Small intestine (tissue), 16 donors: ENCODE measurements around the gene MCAT. TPM values are rescaled to one million over a fixed set of nuclear protein-coding genes. Genes with fewer than 3 reads are reported as not detected.

ENCODE experiments used
- DNase-seq, 2 donors: peaks; one replicate each; pipeline versions ENCODE4 v3.0.0 to v3.0.0-alpha.2; 2013
- FAIRE-seq: peaks from 2 replicates; lab custom pipeline; 2012; peaks lifted over from hg19 to GRCh38; lab: Jason Lieb, UNC
- H3K27ac ChIP-seq, 3 donors: one replicate each; pipeline ENCODE4 v1.5.1; 2013; ENCODE audit warnings: low read length in 2 of 3, mild to moderate bottlenecking in 2 of 3, control low read depth in 1 of 3, inconsistent platforms in 1 of 3, low read depth in 1 of 3, moderate library complexity in 1 of 3
- H3K27me3 ChIP-seq, 3 donors: one replicate each; pipeline ENCODE4 v1.6.1; 2013; ENCODE audit warnings: low read length in 3 of 3, inconsistent platforms in 1 of 3; ENCODE audit not compliant: control insufficient read depth in 3 of 3, insufficient read depth in 3 of 3
- H3K36me3 ChIP-seq, 3 donors: one replicate each; pipeline ENCODE4 v1.6.1; 2013; ENCODE audit warnings: low read length in 3 of 3, inconsistent platforms in 1 of 3, low read depth in 1 of 3, mild to moderate bottlenecking in 1 of 3, moderate library complexity in 1 of 3; ENCODE audit not compliant: control insufficient read depth in 3 of 3, insufficient read depth in 2 of 3
- H3K4me1 ChIP-seq, 3 donors: one replicate each; pipeline ENCODE4 v1.6.1; 2013; ENCODE audit warnings: low read length in 2 of 3, inconsistent platforms in 1 of 3, low read depth in 1 of 3, mild to moderate bottlenecking in 1 of 3, moderate library complexity in 1 of 3; ENCODE audit not compliant: control insufficient read depth in 3 of 3, insufficient read depth in 2 of 3
- H3K4me3 ChIP-seq, 3 donors: one replicate each; pipeline ENCODE4 v1.5.1; 2013; ENCODE audit warnings: low read length in 3 of 3, control low read depth in 1 of 3, inconsistent platforms in 1 of 3, low read depth in 1 of 3, mild to moderate bottlenecking in 1 of 3, moderate library complexity in 1 of 3
- H3K9me3 ChIP-seq, 2 donors: one replicate each; pipeline ENCODE4 v1.6.1; 2013; ENCODE audit warnings: low read depth in 1 of 2, low read length in 1 of 2; ENCODE audit not compliant: control insufficient read depth in 2 of 2, insufficient read depth in 1 of 2
- WGBS, 3 donors: extraction: QIAGEN DNeasy Blood & Tissue Kit; methylation state at CpG; one replicate each; pipeline ENCODE4 v1.1.7; 2013; 5-methylcytosine and 5-hydroxymethylcytosine counted together
- long read RNA-seq, 10 donors: transcript quantifications; one replicate each; lab custom pipeline, GENCODE V29; 2026
- polyA plus RNA-seq, 4 donors: library from polyadenylated mRNA; stranded (reverse) in 3 of 4; unstranded in 1 of 4; fragments of 200-250 nt in 3 of 4; fragments of 120-200 nt in 1 of 4; gene quantifications; one replicate each; pipeline versions ENCODE4 v1.2.1 to v1.2.3, GENCODE V29; 2013
- donor health status: healthy with polysubstance abuse.
- donor health status: control.
- donor health status: control.
- donor health status: Bipolar disorder and iron deficiency.
- donor health status: healthy.

The MCAT gene
- polyA plus RNA-seq, result 10 to 100 TPM in 3 of 4 donors, 1 to 10 TPM in 1; 9.8 to 25.7 (median 13.1) TPM
- long read RNA-seq, donor 1, transcript MCAT-201 (4 exons, 2,056 nt), result major isoform, 13 of 22 reads
- long read RNA-seq, donor 1, transcript MCAT-202 (3 exons, 1,134 nt), result minor isoform, 9 of 22 reads
- long read RNA-seq, donor 1, partial matches to known transcripts, result 0 of 22 reads
- long read RNA-seq, donor 1, other reads (novel, unspliced or antisense), result 0 of 22 reads
- long read RNA-seq, donor 2, partial matches to known transcripts, result 0 of 5 reads
- long read RNA-seq, donor 2, other reads (novel, unspliced or antisense), result 0 of 5 reads
- long read RNA-seq, donor 3, transcript MCAT-201 (4 exons, 2,056 nt), result major isoform, 5 of 6 reads
- long read RNA-seq, donor 3, partial matches to known transcripts, result 0 of 6 reads
- long read RNA-seq, donor 3, other reads (novel, unspliced or antisense), result 0 of 6 reads
- long read RNA-seq, donor 4, partial matches to known transcripts, result 0 of 2 reads
- long read RNA-seq, donor 4, other reads (novel, unspliced or antisense), result 0 of 2 reads
- long read RNA-seq, donor 5, partial matches to known transcripts, result 0 of 1 reads
- long read RNA-seq, donor 5, other reads (novel, unspliced or antisense), result 0 of 1 reads
- long read RNA-seq, donor 6, partial matches to known transcripts, result 0 of 7 reads
- long read RNA-seq, donor 6, other reads (novel, unspliced or antisense), result 0 of 7 reads
- long read RNA-seq, donor 7, transcript MCAT-201 (4 exons, 2,056 nt), result minor isoform, 5 of 16 reads
- long read RNA-seq, donor 7, transcript MCAT-202 (3 exons, 1,134 nt), result major isoform, 11 of 16 reads
- long read RNA-seq, donor 7, partial matches to known transcripts, result 0 of 16 reads
- long read RNA-seq, donor 7, other reads (novel, unspliced or antisense), result 0 of 16 reads
- long read RNA-seq, donor 8, result 0 reads
- long read RNA-seq, donor 9, partial matches to known transcripts, result 0 of 4 reads
- long read RNA-seq, donor 9, other reads (novel, unspliced or antisense), result 0 of 4 reads
- long read RNA-seq, donor 10, transcript MCAT-201 (4 exons, 2,056 nt), result major isoform, 8 of 14 reads
- long read RNA-seq, donor 10, transcript MCAT-202 (3 exons, 1,134 nt), result minor isoform, 6 of 14 reads
- long read RNA-seq, donor 10, partial matches to known transcripts, result 0 of 14 reads
- long read RNA-seq, donor 10, other reads (novel, unspliced or antisense), result 0 of 14 reads

- Histone ChIP-seq H3K4me3 (peak within 1 kb of the TSS; percentile 81 to 90 (median 89)), H3K36me3 (peaks cover 0 to 31% (median 2%) of the 10 kb centered on the region in 3 donors), H3K27ac (peak within 1 kb of the TSS; percentile 33 to 93 (median 63)), H3K27me3 (no peaks in the 10 kb centered on the region), H3K9me3 (no peaks in the 10 kb centered on the region), H3K4me1 (peaks cover 0 to 7% (median 0%) of the 10 kb centered on the region in 3 donors)
- FAIRE-seq (no peak), DNase-seq (peak; percentile 85 to 94)
- WGBS, 3 donors, result 0% methylated on average over 37 to 83 of the region's 83 CpGs
Observed at GRCh38 chr22:43142880-43143562, at the start of gene MCAT. Gene MCAT (minus strand): TSS chr22:43143398. CDS start chr22:43143348, 50 bp downstream.

- no peaks in the 10 kb centered on the region for H3K36me3 ChIP-seq
- no peaks in the 10 kb centered on the region for H3K4me1 ChIP-seq
- DNase-seq (no peak), FAIRE-seq (no peak)
- H3K27me3 ChIP-seq, result peaks cover 0 to 3% (median 0%) of the 10 kb centered on the region in 3 donors
- H3K9me3 ChIP-seq, result peaks cover 0 to 4% of the 10 kb centered on the region in 2 donors
- H3K4me3 ChIP-seq, result no peak overlapping the region
- no peak overlapping the region for H3K27ac ChIP-seq
Observed at GRCh38 chr22:43191831-43192230, 48.6 kb upstream of the MCAT start.

- no peak for DNase-seq
- Histone ChIP-seq H3K27me3 (peaks cover 0 to 3% (median 0%) of the 10 kb centered on the region in 3 donors), H3K36me3 (peaks cover 0 to 4% (median 0%) of the 10 kb centered on the region in 3 donors), H3K9me3 (peaks cover 0 to 4% of the 10 kb centered on the region in 2 donors), H3K27ac (no peak overlapping the region), H3K4me1 (peaks cover 0 to 12% (median 4%) of the 10 kb centered on the region in 3 donors), H3K4me3 (no peak overlapping the region)
- 89 to 92% (median 91%) methylated on average over 5 of the region's 5 CpGs for WGBS, 3 donors
- no peak for FAIRE-seq
Observed at GRCh38 chr22:43188829-43189545, 45.8 kb upstream of the MCAT start.

GRCh38 chr22:43187171-43188099 is 44.2 kb upstream of the MCAT start:
- Histone ChIP-seq H3K4me3 (peak overlapping the region in 2 of 3 donors; percentile 58 to 75), H3K4me1 (peaks cover 0 to 21% (median 4%) of the 10 kb centered on the region in 3 donors), H3K9me3 (peaks cover 0 to 4% of the 10 kb centered on the region in 2 donors), H3K27me3 (peaks cover 0 to 3% (median 0%) of the 10 kb centered on the region in 3 donors), H3K36me3 (peaks cover 0 to 17% (median 0%) of the 10 kb centered on the region in 3 donors), H3K27ac (peak overlapping the region; percentile 89 to 94 (median 93))
- DNase-seq, result peak; percentile 96 to 99
- WGBS, 3 donors, result 2 to 4% (median 4%) methylated on average over 24 to 62 of the region's 86 CpGs
- no peak for FAIRE-seq

GRCh38 chr22:43186272-43187170 is 43.3 kb upstream of the MCAT start, which contains the start of gene TTLL12:
Gene TTLL12 (minus strand): TSS chr22:43187134. CDS start chr22:43187069, 65 bp downstream.
- peak within 1 kb of the TSS; percentile 89 to 94 (median 93) for H3K27ac ChIP-seq
- peak; percentile 45 to 89 for DNase-seq
- FAIRE-seq, result no peak
- H3K36me3 ChIP-seq, result peaks cover 0 to 26% (median 0%) of the 10 kb centered on the region in 3 donors
- peaks cover 0 to 4% of the 10 kb centered on the region in 2 donors for H3K9me3 ChIP-seq
- peak within 1 kb of the TSS; percentile 54 to 75 (median 59) for H3K4me3 ChIP-seq
- 1% methylated on average over 44 to 87 of the region's 87 CpGs for WGBS, 3 donors
- peaks cover 0 to 3% (median 0%) of the 10 kb centered on the region in 3 donors for H3K27me3 ChIP-seq
- peaks cover 0 to 21% (median 4%) of the 10 kb centered on the region in 3 donors for H3K4me1 ChIP-seq

- Histone ChIP-seq H3K27ac (peak overlapping the region in 2 of 3 donors; percentile 37 to 87), H3K27me3 (no peaks in the 10 kb centered on the region), H3K4me1 (peaks cover 0 to 21% (median 4%) of the 10 kb centered on the region in 3 donors), H3K36me3 (peaks cover 0 to 32% (median 0%) of the 10 kb centered on the region in 3 donors), H3K9me3 (no peaks in the 10 kb centered on the region), H3K4me3 (peak overlapping the region; percentile 54 to 75 (median 59))
- 9 to 20% (median 11%) methylated on average over 11 to 12 of the region's 12 CpGs for WGBS, 3 donors
- FAIRE-seq (no peak), DNase-seq (peak; percentile 56 to 78)
Observed at GRCh38 chr22:43185860-43186261, 42.7 kb upstream of the MCAT start.
